ENCODE data around the gene VPS45. TPM values are rescaled to one million over a fixed set of nuclear protein-coding genes. Genes with fewer than 3 reads are reported as not detected.
"Not testable (repeated sequence)": the region's sequence is repeated elsewhere in the genome, so short reads cannot be mapped to it uniquely, and the experiment has no call there.

VPS45 gene
- total RNA-seq, 1 experiment from 2014 or later: 51.3 TPM

DNA sequence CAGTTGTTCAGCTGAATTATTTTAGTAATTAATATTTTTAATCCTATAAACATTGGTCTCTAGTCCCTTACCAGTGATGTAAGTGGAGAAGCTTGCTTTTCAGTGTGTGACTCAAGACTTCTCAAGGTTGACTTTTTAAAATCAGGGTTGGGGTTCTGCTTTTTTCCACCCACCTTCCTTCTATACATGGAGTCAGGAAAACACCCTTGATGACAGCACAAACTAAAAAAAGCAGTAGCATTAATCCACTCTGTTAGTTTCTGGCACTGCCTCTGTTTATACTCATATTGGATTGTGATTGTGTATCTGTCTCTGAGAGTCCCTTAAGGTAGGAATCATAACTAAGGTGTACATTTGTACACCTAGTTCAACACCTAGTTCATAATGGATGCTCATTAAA, 73.9 kb downstream of the VPS45 start:
- H3K9me3 ChIP-seq (ENCODE audit: low read depth, low read length, poor library complexity, severe bottlenecking): no peaks in the 10 kb centered on the region
- intact Hi-C loops (cut with micrococcal nuclease; ENCODE audit: unreplicated experiment): no loop called here
- H3K4me1 ChIP-seq (ENCODE audit: insufficient read depth, low read length, poor library complexity, severe bottlenecking): no peaks in the 10 kb centered on the region
- no TSS peak for BruUV-seq (replicated peaks)
- H3K4me3 ChIP-seq (ENCODE audit: low read depth, low read length, poor library complexity, severe bottlenecking): no peak overlapping the region
- TF ChIP-seq, protein P1, sequence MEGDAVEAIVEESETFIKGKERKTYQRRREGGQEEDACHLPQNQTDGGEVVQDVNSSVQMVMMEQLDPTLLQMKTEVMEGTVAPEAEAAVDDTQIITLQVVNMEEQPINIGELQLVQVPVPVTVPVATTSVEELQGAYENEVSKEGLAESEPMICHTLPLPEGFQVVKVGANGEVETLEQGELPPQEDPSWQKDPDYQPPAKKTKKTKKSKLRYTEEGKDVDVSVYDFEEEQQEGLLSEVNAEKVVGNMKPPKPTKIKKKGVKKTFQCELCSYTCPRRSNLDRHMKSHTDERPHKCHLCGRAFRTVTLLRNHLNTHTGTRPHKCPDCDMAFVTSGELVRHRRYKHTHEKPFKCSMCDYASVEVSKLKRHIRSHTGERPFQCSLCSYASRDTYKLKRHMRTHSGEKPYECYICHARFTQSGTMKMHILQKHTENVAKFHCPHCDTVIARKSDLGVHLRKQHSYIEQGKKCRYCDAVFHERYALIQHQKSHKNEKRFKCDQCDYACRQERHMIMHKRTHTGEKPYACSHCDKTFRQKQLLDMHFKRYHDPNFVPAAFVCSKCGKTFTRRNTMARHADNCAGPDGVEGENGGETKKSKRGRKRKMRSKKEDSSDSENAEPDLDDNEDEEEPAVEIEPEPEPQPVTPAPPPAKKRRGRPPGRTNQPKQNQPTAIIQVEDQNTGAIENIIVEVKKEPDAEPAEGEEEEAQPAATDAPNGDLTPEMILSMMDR (conservative IDR thresholded peaks at IDR 0.05; ENCODE audit: low read depth, low read length): no peak
- no peak for TF ChIP-seq EZH2 (IDR thresholded peaks at IDR 0.05; ENCODE audit: borderline replicate concordance, low read depth, low read length, poor library complexity, severe bottlenecking)
- H3K36me3 ChIP-seq (ENCODE audit: insufficient read depth, low read length, poor library complexity, severe bottlenecking): no peaks in the 10 kb centered on the region
- H3K27ac ChIP-seq (ENCODE audit: low read depth, low read length, poor library complexity, severe bottlenecking): no peak overlapping the region
- DNase-seq (ENCODE audit: low spot score): no peak
- ChIA-PET POLR2A (ENCODE audit: low non-redundant PET) (no interaction called here), CTCF (no interaction called here)
- no peaks in the 10 kb centered on the region for H3K27me3 ChIP-seq (replicated peaks; ENCODE audit: insufficient read depth, low read depth, low read length, poor library complexity)

GRCh38 chr1:150142083-150142482, 74.5 kb downstream of the VPS45 start:
- H3K36me3 ChIP-seq (ENCODE audit: insufficient read depth, low read length, poor library complexity, severe bottlenecking): no peaks in the 10 kb centered on the region
- TF ChIP-seq, protein P1 (conservative IDR thresholded peaks at IDR 0.05; ENCODE audit: low read depth, low read length): no peak
- no peak overlapping the region for H3K27ac ChIP-seq (ENCODE audit: low read depth, low read length, poor library complexity, severe bottlenecking)
- BruUV-seq (replicated peaks): no TSS peak
- no peak overlapping the region for H3K4me3 ChIP-seq (ENCODE audit: low read depth, low read length, poor library complexity, severe bottlenecking)
- no peaks in the 10 kb centered on the region for H3K4me1 ChIP-seq (ENCODE audit: insufficient read depth, low read length, poor library complexity, severe bottlenecking)
- ChIA-PET POLR2A (ENCODE audit: low non-redundant PET) (no interaction called here), CTCF (no interaction called here)
- DNase-seq (ENCODE audit: low spot score): no peak
- H3K9me3 ChIP-seq (ENCODE audit: low read depth, low read length, poor library complexity, severe bottlenecking): no peaks in the 10 kb centered on the region
- intact Hi-C loops (cut with micrococcal nuclease; ENCODE audit: unreplicated experiment): no loop called here
- H3K27me3 ChIP-seq (replicated peaks; ENCODE audit: insufficient read depth, low read depth, low read length, poor library complexity): no peaks in the 10 kb centered on the region

GRCh38 chr1:150144606-150145005, 77.0 kb downstream of the VPS45 start:
- TF ChIP-seq, protein P1 (conservative IDR thresholded peaks at IDR 0.05; ENCODE audit: low read depth, low read length): no peak
- TF ChIP-seq EZH2 (IDR thresholded peaks at IDR 0.05; ENCODE audit: borderline replicate concordance, low read depth, low read length, poor library complexity, severe bottlenecking): no peak
- Histone ChIP-seq H3K4me1 (ENCODE audit: insufficient read depth, low read length, poor library complexity, severe bottlenecking) (peaks cover 13% of the 10 kb centered on the region), H3K36me3 (ENCODE audit: insufficient read depth, low read length, poor library complexity, severe bottlenecking) (no peaks in the 10 kb centered on the region), H3K27ac (ENCODE audit: low read depth, low read length, poor library complexity, severe bottlenecking) (no peak overlapping the region), H3K9me3 (ENCODE audit: low read depth, low read length, poor library complexity, severe bottlenecking) (no peaks in the 10 kb centered on the region), H3K27me3 (replicated peaks; ENCODE audit: insufficient read depth, low read depth, low read length, poor library complexity) (no peaks in the 10 kb centered on the region), H3K4me3 (ENCODE audit: low read depth, low read length, poor library complexity, severe bottlenecking) (no peak overlapping the region)
- ChIA-PET CTCF (interaction anchor here (0.7 kb wide), 1 partner anchor 71 kb away, joined by 3 read pairs; no protein-coding TSS in a partner anchor), POLR2A (ENCODE audit: low non-redundant PET) (interaction anchor here (0.5 kb wide), 1 partner anchor 16 kb away, joined by 4 read pairs; no protein-coding TSS in a partner anchor)
- DNase-seq (ENCODE audit: low spot score): no peak
- intact Hi-C loops (cut with micrococcal nuclease; ENCODE audit: unreplicated experiment): no loop called here
- no TSS peak for BruUV-seq (replicated peaks)

DNA sequence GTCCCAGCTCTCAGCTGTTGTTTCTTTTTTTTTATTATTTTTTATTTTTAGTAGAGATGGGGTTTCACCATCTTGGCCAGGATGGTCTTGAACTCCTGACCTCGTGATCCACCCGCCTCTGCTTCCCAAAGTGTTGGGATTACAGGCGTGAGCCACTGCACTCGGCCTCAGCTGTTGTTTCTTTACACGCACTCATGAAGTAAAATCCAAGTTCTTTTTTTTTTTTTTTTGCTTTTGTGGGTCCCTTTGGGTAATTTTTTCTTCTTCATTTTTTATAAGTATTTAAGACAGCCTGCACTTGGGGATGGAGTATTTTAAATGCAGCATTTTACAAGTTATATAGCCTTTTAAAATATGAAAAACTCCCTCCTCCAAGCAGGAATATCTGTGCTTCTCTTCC, 78.4 kb downstream of the VPS45 start:
- POLR2A ChIA-PET (ENCODE audit: low non-redundant PET): interaction anchor here (0.6 kb wide), 1 partner anchor 14 kb away, joined by 4 read pairs; no protein-coding TSS in a partner anchor
- H3K27me3 ChIP-seq (replicated peaks; ENCODE audit: insufficient read depth, low read depth, low read length, poor library complexity); DNase-seq (ENCODE audit: low spot score); intact Hi-C loops (cut with micrococcal nuclease; ENCODE audit: unreplicated experiment); H3K27ac ChIP-seq (ENCODE audit: low read depth, low read length, poor library complexity, severe bottlenecking); H3K36me3 ChIP-seq (ENCODE audit: insufficient read depth, low read length, poor library complexity, severe bottlenecking); H3K4me3 ChIP-seq (ENCODE audit: low read depth, low read length, poor library complexity, severe bottlenecking); BruUV-seq (replicated peaks); CTCF ChIA-PET; H3K9me3 ChIP-seq (ENCODE audit: low read depth, low read length, poor library complexity, severe bottlenecking): not testable (repeated sequence)
- peaks cover 13% of the 10 kb centered on the region for H3K4me1 ChIP-seq (ENCODE audit: insufficient read depth, low read length, poor library complexity, severe bottlenecking)
